Epithelial cell of esophagus (primary cell): ENCODE data around the gene KRTAP5-4.
"Not testable (repeated sequence)": the region's sequence is repeated elsewhere in the genome, so short reads cannot be mapped to it uniquely, and the experiment has no call there.

ENCODE experiments used
- DNase-seq: peaks from one replicate; pipeline ENCODE4 v3.0.0; 2010; ENCODE audit warnings: low read depth
- H3K4me3 ChIP-seq: 2 replicates; pipeline ENCODE4 v1.5.1; 2011; ENCODE audit warnings: mild to moderate bottlenecking, low read length, control low read depth
- CTCF ChIP-seq: IDR thresholded peaks from 2 replicates; pipeline ENCODE4 v1.5.1; 2011; ENCODE audit warnings: low read depth, mild to moderate bottlenecking, low read length, control low read depth, inconsistent platforms; ENCODE audit not compliant: insufficient read depth; ENCODE audit errors: missing control alignments

Gene KRTAP5-4

GRCh38 chr11:1592628-1593027 lies 29.3 kb downstream of the KRTAP5-4 start:
- no peak for TF ChIP-seq CTCF
- no peak overlapping the region for H3K4me3 ChIP-seq
- no peak for DNase-seq

GRCh38 chr11:1589996-1590395 lies 31.9 kb downstream of the KRTAP5-4 start:
- no peak overlapping the region for H3K4me3 ChIP-seq
- no peak for DNase-seq
- no peak for TF ChIP-seq CTCF

GRCh38 chr11:1589191-1589963 lies 32.6 kb downstream of the KRTAP5-4 start:
- peak; percentile 87 for DNase-seq

GRCh38 chr11:1586699-1587098 lies 35.2 kb downstream of the KRTAP5-4 start:
- no peak overlapping the region for H3K4me3 ChIP-seq
- no peak for TF ChIP-seq CTCF
- DNase-seq, result no peak

More at GRCh38 chr11:1589191-1589963, 32.6 kb downstream of the KRTAP5-4 start:
- H3K4me3 ChIP-seq, result not testable (repeated sequence)

- H3K4me3 ChIP-seq, DNase-seq: not testable (repeated sequence)
Observed at GRCh38 chr11:1584661-1585370, 37.1 kb downstream of the KRTAP5-4 start, which contains the start of gene KRTAP5-1. TSS of gene KRTAP5-1 (minus strand) at chr11:1585283. CDS start at chr11:1585249, 34 bp downstream.

GRCh38 chr11:1582909-1583308 lies 39.0 kb downstream of the KRTAP5-4 start:
- not testable (repeated sequence) for DNase-seq, H3K4me3 ChIP-seq

- no peak for TF ChIP-seq CTCF
- no peak for DNase-seq
- no peak overlapping the region for H3K4me3 ChIP-seq
Observed at GRCh38 chr11:1581976-1582375, 40.0 kb downstream of the KRTAP5-4 start.

- no peak overlapping the region for H3K4me3 ChIP-seq
- TF ChIP-seq CTCF, result no peak
- peak; percentile 68 for DNase-seq
Observed at GRCh38 chr11:1576825-1577224, 45.1 kb downstream of the KRTAP5-4 start.

- H3K4me3 ChIP-seq, DNase-seq: not testable (repeated sequence)
Observed at GRCh38 chr11:1575756-1576155, 46.2 kb downstream of the KRTAP5-4 start.
